HUES6 (cell line): Measurements from ENCODE around the gene SCFD2.
"Not testable (repeated sequence)": the region's sequence is repeated elsewhere in the genome, so short reads cannot be mapped to it uniquely, and the experiment has no call there.

ENCODE experiments used
- H3K27ac ChIP-seq: 2 replicates; pipeline ENCODE4 v1.7.0; 2013; ENCODE audit warnings: low read depth, mild to moderate bottlenecking, low read length, inconsistent platforms
- H3K27me3 ChIP-seq: 2 replicates; pipeline ENCODE4 v1.6.1; 2013; ENCODE audit warnings: low read length; ENCODE audit not compliant: control insufficient read depth, insufficient read depth
- H3K36me3 ChIP-seq: 2 replicates; pipeline ENCODE4 v1.6.1; 2013; ENCODE audit warnings: low read length; ENCODE audit not compliant: control insufficient read depth, insufficient read depth
- H3K4me1 ChIP-seq: 2 replicates; pipeline ENCODE4 v1.6.1; 2013; ENCODE audit warnings: low read length; ENCODE audit not compliant: control insufficient read depth, insufficient read depth
- H3K4me3 ChIP-seq: 2 replicates; pipeline ENCODE4 v1.5.1; 2013; ENCODE audit warnings: low read depth, low read length
- H3K9ac ChIP-seq: one replicate; pipeline ENCODE4 v1.6.1; 2013; ENCODE audit warnings: mild to moderate bottlenecking, low read length
- H3K9me3 ChIP-seq: 2 replicates; pipeline ENCODE4 v1.6.1; 2013; ENCODE audit warnings: low read depth, low read length; ENCODE audit not compliant: control insufficient read depth, insufficient read depth

Gene SCFD2

GRCh38 chr4:52836678-52837077, 529.2 kb downstream of the SCFD2 start:
- H3K36me3 ChIP-seq, result no peaks in the 10 kb centered on the region
- no peak overlapping the region for H3K9ac ChIP-seq
- H3K27ac ChIP-seq, result peak overlapping the region; percentile 75; the same call in 1 of the 2 replicates
- H3K4me3 ChIP-seq, result no peak overlapping the region
- H3K4me1 ChIP-seq, result peaks cover 78% of the 10 kb centered on the region
- no peaks in the 10 kb centered on the region for H3K9me3 ChIP-seq
- no peaks in the 10 kb centered on the region for H3K27me3 ChIP-seq

- no peak overlapping the region for H3K9ac ChIP-seq
- no peaks in the 10 kb centered on the region for H3K27me3 ChIP-seq
- no peaks in the 10 kb centered on the region for H3K9me3 ChIP-seq
- peak overlapping the region; percentile 75; the same call in 1 of the 2 replicates for H3K27ac ChIP-seq
- no peak overlapping the region for H3K4me3 ChIP-seq
- no peaks in the 10 kb centered on the region for H3K36me3 ChIP-seq
- H3K4me1 ChIP-seq, result peaks cover 73% of the 10 kb centered on the region
Measured at GRCh38 chr4:52836120-52836519, 529.7 kb downstream of the SCFD2 start.

GRCh38 chr4:52834641-52835456, 531.0 kb downstream of the SCFD2 start:
- not testable (repeated sequence) for H3K27me3 ChIP-seq
- peaks cover 62% of the 10 kb centered on the region for H3K4me1 ChIP-seq
- H3K9ac ChIP-seq, result peak overlapping the region; percentile 69

GRCh38 chr4:52833941-52834525, 531.8 kb downstream of the SCFD2 start:
- peak overlapping the region; percentile 69 for H3K9ac ChIP-seq
- peak overlapping the region; percentile 85 for H3K27ac ChIP-seq
- H3K9me3 ChIP-seq, result no peaks in the 10 kb centered on the region

More at GRCh38 chr4:52834641-52835456, 531.0 kb downstream of the SCFD2 start:
- peak overlapping the region; percentile 93 for H3K27ac ChIP-seq
- H3K9me3 ChIP-seq, H3K36me3 ChIP-seq, H3K4me3 ChIP-seq: not testable (repeated sequence)

GRCh38 chr4:52825460-52826090, 540.3 kb downstream of the SCFD2 start:
- H3K9me3 ChIP-seq, result no peaks in the 10 kb centered on the region; the same call in 1 of the 2 replicates
- H3K4me3 ChIP-seq, result no peak overlapping the region
- H3K27ac ChIP-seq, result no peak overlapping the region
- peaks cover 15% of the 10 kb centered on the region; the same call in 1 of the 2 replicates for H3K4me1 ChIP-seq
- no peaks in the 10 kb centered on the region; the same call in 1 of the 2 replicates for H3K27me3 ChIP-seq
- H3K36me3 ChIP-seq, result no peaks in the 10 kb centered on the region
- H3K9ac ChIP-seq, result no peak overlapping the region

More at GRCh38 chr4:52833941-52834525, 531.8 kb downstream of the SCFD2 start:
- H3K36me3 ChIP-seq, result no peaks in the 10 kb centered on the region
- peaks cover 53% of the 10 kb centered on the region for H3K4me1 ChIP-seq
- H3K27me3 ChIP-seq, result no peaks in the 10 kb centered on the region; the same call in 1 of the 2 replicates
- H3K4me3 ChIP-seq, result no peak overlapping the region

- Histone ChIP-seq H3K27ac (no peak overlapping the region), H3K9me3 (no peaks in the 10 kb centered on the region; the same call in 1 of the 2 replicates), H3K4me3 (no peak overlapping the region), H3K36me3 (no peaks in the 10 kb centered on the region), H3K27me3 (no peaks in the 10 kb centered on the region), H3K9ac (no peak overlapping the region), H3K4me1 (peaks cover 15% of the 10 kb centered on the region; the same call in 1 of the 2 replicates)
Measured at GRCh38 chr4:52824603-52825459, 541.0 kb downstream of the SCFD2 start.

- H3K4me1 ChIP-seq, result peaks cover 15% of the 10 kb centered on the region; the same call in 1 of the 2 replicates
- H3K4me3 ChIP-seq, result no peak overlapping the region
- no peak overlapping the region for H3K9ac ChIP-seq
- no peak overlapping the region for H3K27ac ChIP-seq
- no peaks in the 10 kb centered on the region for H3K36me3 ChIP-seq
- no peaks in the 10 kb centered on the region; the same call in 1 of the 2 replicates for H3K9me3 ChIP-seq
- H3K27me3 ChIP-seq, result no peaks in the 10 kb centered on the region
Measured at GRCh38 chr4:52824270-52824602, 541.6 kb downstream of the SCFD2 start.

- H3K27ac ChIP-seq, result no peak overlapping the region
- H3K36me3 ChIP-seq, result no peaks in the 10 kb centered on the region
- H3K4me1 ChIP-seq, result peaks cover 15% of the 10 kb centered on the region; the same call in 1 of the 2 replicates
- H3K27me3 ChIP-seq, result no peaks in the 10 kb centered on the region
- no peak overlapping the region for H3K4me3 ChIP-seq
- H3K9me3 ChIP-seq, result no peaks in the 10 kb centered on the region; the same call in 1 of the 2 replicates
- no peak overlapping the region for H3K9ac ChIP-seq
Measured at GRCh38 chr4:52823702-52824092, 542.2 kb downstream of the SCFD2 start.
